B cell (primary cell): Measurements from ENCODE around the gene AP3D1. TPM values are rescaled to one million over a fixed set of nuclear protein-coding genes. Genes with fewer than 3 reads are reported as not detected.

Experiments used
- ATAC-seq: fragments of 200-7000 bp; cut with Tn5 transposase; one replicate; pipeline ENCODE4 v1.10.0; 2021; ENCODE audit warnings: low read depth, mild to moderate bottlenecking, moderate number of reproducible peaks, moderate library complexity
- CTCF ChIA-PET: fragments of 350-600 bp; sonication (Branson Sonifier 250); formaldehyde crosslinking; loops from one replicate; lab custom pipeline; 2021; ENCODE audit warnings: antibody characterized with exemption, inconsistent platforms; lab: Charles Lee
- POLR2A ChIA-PET: fragments of 350-600 bp; sonication (Branson Sonifier 250); formaldehyde crosslinking; loops from one replicate; lab custom pipeline; 2021; ENCODE audit warnings: antibody characterized with exemption; lab: Charles Lee
- DNase-seq: peaks from one replicate; pipeline ENCODE4 v3.0.0; 2013
- H2AFZ ChIP-seq: 2 replicates; pipeline ENCODE4 v1.6.1; 2012; ENCODE audit warnings: mild to moderate bottlenecking, low read depth, low read length; ENCODE audit not compliant: insufficient read depth, poor library complexity, severe bottlenecking
- H3K27ac ChIP-seq, 2 donors: 1 replicate in 1 of 2; 2 replicates in 1 of 2; pipeline ENCODE4 v1.5.1; 2012 to 2013; ENCODE audit warnings: low read length in 2 of 2, mild to moderate bottlenecking in 2 of 2, moderate library complexity in 1 of 2
- H3K27me3 ChIP-seq, 4 experiments: fragments of 200-600 bp in 1 of 4; sonication (generic) in 1 of 4; replicated peaks in 1 of 4; 1 replicate in 2 of 4; 2 replicates in 2 of 4; pipeline versions ENCODE4 v1.6.1 to v1.7.0; 2013 to 2016; ENCODE audit warnings: low read length in 3 of 4, mild to moderate bottlenecking in 2 of 4, mixed read lengths in 1 of 4, moderate library complexity in 1 of 4; ENCODE audit not compliant: insufficient read depth in 4 of 4, control insufficient read depth in 3 of 4; ENCODE audit errors: control extremely low read depth in 1 of 4
- H3K36me3 ChIP-seq, 2 experiments: replicated peaks in 1 of 2; 1 replicate in 1 of 2; 2 replicates in 1 of 2; pipeline versions ENCODE4 v1.6.1 to v1.7.1; 2013; ENCODE audit warnings: low read length in 1 of 2; ENCODE audit not compliant: insufficient read depth in 2 of 2, control insufficient read depth in 1 of 2; ENCODE audit errors: control extremely low read depth in 1 of 2, extremely low read depth in 1 of 2
- H3K4me1 ChIP-seq, 2 donors: fragments of 200-600 bp in 1 of 2; sonication (generic) in 1 of 2; 1 replicate in 1 of 2; 2 replicates in 1 of 2; pipeline versions ENCODE4 v1.5.1 to v1.6.1; 2013 to 2017; ENCODE audit warnings: low read length in 2 of 2; ENCODE audit not compliant: control insufficient read depth in 2 of 2, insufficient read depth in 2 of 2
- H3K4me2 ChIP-seq: replicated peaks from 2 replicates; pipeline ENCODE3; 2012; ENCODE audit warnings: mild to moderate bottlenecking, low read depth, low read length; ENCODE audit not compliant: poor library complexity, severe bottlenecking
- H3K4me3 ChIP-seq, 5 experiments: fragments of 200-600 bp in 1 of 5; sonication (generic) in 1 of 5; 1 replicate in 3 of 5; 2 replicates in 2 of 5; pipeline versions ENCODE4 v1.5.1 to v1.7.0; 2011 to 2016; ENCODE audit warnings: low read length in 4 of 5, mild to moderate bottlenecking in 4 of 5, low read depth in 2 of 5, control low read depth in 1 of 5, moderate library complexity in 1 of 5; ENCODE audit not compliant: insufficient read depth in 1 of 5; ENCODE audit errors: control extremely low read depth in 1 of 5, extremely low read depth in 1 of 5
- H3K79me2 ChIP-seq: fragments of 200-600 bp; sonication (generic); one replicate; pipeline ENCODE4 v1.6.0; 2016; ENCODE audit warnings: low read length; ENCODE audit not compliant: control insufficient read depth, insufficient read depth
- H3K9ac ChIP-seq: fragments of 200-600 bp; sonication (generic); 2 replicates; pipeline ENCODE4 v1.6.1; 2017; ENCODE audit warnings: mild to moderate bottlenecking, low read length, moderate library complexity
- H3K9me3 ChIP-seq, 3 donors: one replicate each; pipeline versions ENCODE4 v1.6.1 to v1.7.1; 2013; ENCODE audit warnings: low read length in 2 of 3; ENCODE audit not compliant: control insufficient read depth in 2 of 3, insufficient read depth in 1 of 3; ENCODE audit errors: control extremely low read depth in 1 of 3
- H4K20me1 ChIP-seq: 2 replicates; pipeline ENCODE4 v1.6.0; 2012; ENCODE audit warnings: mild to moderate bottlenecking, low read length; ENCODE audit not compliant: insufficient read depth, control insufficient read depth, poor library complexity, severe bottlenecking
- H3K27ac Mint-ChIP-seq: one replicate; pipeline ENCODE4 v1.8.0; 2021; ENCODE audit warnings: mixed read lengths
- H3K27me3 Mint-ChIP-seq: one replicate; pipeline ENCODE4 v1.8.0; 2021; ENCODE audit warnings: mixed read lengths
- H3K4me1 Mint-ChIP-seq: one replicate; pipeline ENCODE4 v1.8.0; 2021; ENCODE audit warnings: mixed read lengths
- H3K4me3 Mint-ChIP-seq: one replicate; pipeline ENCODE4 v1.8.0; 2021; ENCODE audit warnings: mixed read lengths
- H3K9me3 Mint-ChIP-seq: one replicate; pipeline ENCODE4 v1.8.0; 2022; ENCODE audit warnings: mixed read lengths; ENCODE audit not compliant: insufficient read depth
- EZH2 ChIP-seq: IDR thresholded peaks from 2 replicates; pipeline ENCODE4 v1.6.1; 2012; ENCODE audit warnings: borderline replicate concordance, low read depth, mild to moderate bottlenecking, moderate library complexity, low read length; ENCODE audit not compliant: insufficient read depth, poor library complexity, severe bottlenecking
- WGBS: methylation state at CpG from one replicate; pipeline ENCODE4 v1.1.5; 2013; ENCODE audit warnings: missing lambda C conversion rate; ENCODE audit not compliant: insufficient coverage; 5-methylcytosine and 5-hydroxymethylcytosine counted together
- intact Hi-C: fragments of 100-400 bp; cut with micrococcal nuclease; formaldehyde crosslinking; loops from one replicate; pipeline ENCODE4 v1.10.0; 2022
- polyA plus RNA-seq: library from polyadenylated mRNA; depleted of rRNA; stranded (reverse); fragments of >200 nt; gene quantifications from 2 replicates; pipeline ENCODE4 v1.2.3, GENCODE V29; 2012
- total RNA-seq, 2 donors: library from RNA; stranded (reverse); fragments of 120-200 nt in 1 of 2; gene quantifications; 1 replicate in 1 of 2; 2 replicates in 1 of 2; pipeline versions ENCODE4 v1.2.3 to v1.2.4, GENCODE V29; 2013 to 2022
- TF ChIP-seq, protein P1 (sequence below): fragments of 200-600 bp; IDR thresholded peaks from one replicate; pipeline ENCODE4 v1.8.0; 2022; ENCODE audit warnings: antibody characterized with exemption, mild to moderate bottlenecking

Gene AP3D1
- total and polyA plus RNA-seq, 2 donors (not counting 1 experiment from before 2014, with no cell fraction given), result 96.4 to 114 TPM

GRCh38 chr19:2077833-2078619, 73.3 kb downstream of the AP3D1 start:
- H3K27me3 Mint-ChIP-seq, result no peaks in the 10 kb centered on the region
- H3K9ac ChIP-seq, result no peak overlapping the region
- ChIA-PET POLR2A (interaction anchor here (0.7 to 1.1 kb wide), 3 partner anchors 9 to 36 kb away, joined by 3 to 4 read pairs (median 3); no protein-coding TSS in a partner anchor), CTCF (interaction anchor here (1.7 kb wide), 1 partner anchor 8 kb away, joined by 7 read pairs; no protein-coding TSS in a partner anchor)
- no peak for ATAC-seq
- H4K20me1 ChIP-seq, result peaks cover 81% of the 10 kb centered on the region
- no peak overlapping the region for H3K4me3 Mint-ChIP-seq
- H3K4me2 ChIP-seq, result no peak overlapping the region
- H3K4me3 ChIP-seq, result no peak overlapping the region
- no peak for DNase-seq
- H3K9me3 ChIP-seq, result no peaks in the 10 kb centered on the region
- TF ChIP-seq EZH2, result no peak
- TF ChIP-seq, protein P1, sequence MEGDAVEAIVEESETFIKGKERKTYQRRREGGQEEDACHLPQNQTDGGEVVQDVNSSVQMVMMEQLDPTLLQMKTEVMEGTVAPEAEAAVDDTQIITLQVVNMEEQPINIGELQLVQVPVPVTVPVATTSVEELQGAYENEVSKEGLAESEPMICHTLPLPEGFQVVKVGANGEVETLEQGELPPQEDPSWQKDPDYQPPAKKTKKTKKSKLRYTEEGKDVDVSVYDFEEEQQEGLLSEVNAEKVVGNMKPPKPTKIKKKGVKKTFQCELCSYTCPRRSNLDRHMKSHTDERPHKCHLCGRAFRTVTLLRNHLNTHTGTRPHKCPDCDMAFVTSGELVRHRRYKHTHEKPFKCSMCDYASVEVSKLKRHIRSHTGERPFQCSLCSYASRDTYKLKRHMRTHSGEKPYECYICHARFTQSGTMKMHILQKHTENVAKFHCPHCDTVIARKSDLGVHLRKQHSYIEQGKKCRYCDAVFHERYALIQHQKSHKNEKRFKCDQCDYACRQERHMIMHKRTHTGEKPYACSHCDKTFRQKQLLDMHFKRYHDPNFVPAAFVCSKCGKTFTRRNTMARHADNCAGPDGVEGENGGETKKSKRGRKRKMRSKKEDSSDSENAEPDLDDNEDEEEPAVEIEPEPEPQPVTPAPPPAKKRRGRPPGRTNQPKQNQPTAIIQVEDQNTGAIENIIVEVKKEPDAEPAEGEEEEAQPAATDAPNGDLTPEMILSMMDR, result no peak
- H3K4me1 Mint-ChIP-seq, result peaks cover 76% of the 10 kb centered on the region
- H3K79me2 ChIP-seq, result peaks cover 98% of the 10 kb centered on the region
- H3K27me3 ChIP-seq, result no peaks in the 10 kb centered on the region
- peaks cover 64 to 80% of the 10 kb centered on the region in 2 donors for H3K4me1 ChIP-seq
- H3K27ac Mint-ChIP-seq, result peak overlapping the region; percentile 59
- intact Hi-C loops, result no loop called here
- peaks cover 0 to 78% of the 10 kb centered on the region in 2 experiments for H3K36me3 ChIP-seq
- H2AFZ ChIP-seq, result no peak overlapping the region
- WGBS, result 96% methylated on average over 39 of the region's 44 CpGs
- H3K9me3 Mint-ChIP-seq, result no peaks in the 10 kb centered on the region
- H3K27ac ChIP-seq, result no peak overlapping the region

DNA sequence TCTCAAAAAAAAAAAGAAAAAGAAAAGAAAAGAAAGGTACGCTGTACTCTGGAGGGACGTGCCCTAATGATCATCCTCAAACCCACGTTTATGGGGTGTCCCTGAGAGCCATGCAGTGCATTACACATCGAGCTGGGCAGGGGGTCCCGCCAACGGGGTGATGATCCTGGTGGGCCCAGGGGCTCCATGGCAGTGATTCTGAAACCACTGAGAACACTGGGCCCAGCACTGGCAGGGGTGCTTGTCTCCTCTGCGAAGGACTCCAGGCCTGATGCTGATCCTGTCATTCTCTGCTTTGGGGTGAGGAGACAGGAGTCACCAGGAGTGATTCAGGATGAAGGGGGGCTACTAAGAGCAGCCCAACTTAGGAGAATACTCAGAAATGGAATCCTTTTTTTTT, 74.0 kb downstream of the AP3D1 start:
- H2AFZ ChIP-seq, result no peak overlapping the region
- H3K36me3 ChIP-seq, result peaks cover 0 to 79% of the 10 kb centered on the region in 2 experiments
- intact Hi-C loops, result no loop called here
- H3K4me3 Mint-ChIP-seq, result no peak overlapping the region
- WGBS, result 93% methylated on average over 7 of the region's 7 CpGs
- H3K4me1 ChIP-seq, result peaks cover 57 to 80% of the 10 kb centered on the region in 2 donors
- H3K9ac ChIP-seq, result no peak overlapping the region
- no peaks in the 10 kb centered on the region for H3K9me3 ChIP-seq
- ATAC-seq, result no peak
- DNase-seq, result no peak
- H3K4me2 ChIP-seq, result no peak overlapping the region
- no peak for TF ChIP-seq EZH2
- TF ChIP-seq, protein P1, result no peak
- H3K79me2 ChIP-seq, result peaks cover 98% of the 10 kb centered on the region
- peaks cover 76% of the 10 kb centered on the region for H3K4me1 Mint-ChIP-seq
- H4K20me1 ChIP-seq, result peaks cover 75% of the 10 kb centered on the region
- H3K27me3 ChIP-seq, result no peaks in the 10 kb centered on the region
- H3K27ac Mint-ChIP-seq, result peak overlapping the region; percentile 37
- no peak overlapping the region for H3K4me3 ChIP-seq
- CTCF ChIA-PET, result interaction anchor here (1.7 kb wide), 1 partner anchor 8 kb away, joined by 7 read pairs; no protein-coding TSS in a partner anchor
- no peak overlapping the region for H3K27ac ChIP-seq
- H3K27me3 Mint-ChIP-seq, result no peaks in the 10 kb centered on the region
- POLR2A ChIA-PET, result interaction anchor here (0.7 to 1.1 kb wide), 2 partner anchors 25 to 36 kb away, joined by 3 read pairs; no protein-coding TSS in a partner anchor
- no peaks in the 10 kb centered on the region for H3K9me3 Mint-ChIP-seq
